Activated naive CD4-positive, alpha-beta T cell treated with anti-CD3 and anti-CD28 coated beads, Interleukin-2, amount 10 ng/mL, durations not matched to agents 7 days and 5 days (primary cell): ENCODE measurements around the gene ELMOD1.

Experiments
- CTCF ChIA-PET: fragments of 350-600 bp; sonication (Branson Sonifier 250); formaldehyde crosslinking; loops from one replicate; lab custom pipeline; 2021; ENCODE audit warnings: antibody characterized with exemption; lab: Charles Lee
- DNase-seq: peaks from one replicate; pipeline ENCODE4 v3.0.0-alpha.2; 2020
- H3K27ac Mint-ChIP-seq: one replicate; pipeline ENCODE4 v1.8.0; 2021; ENCODE audit warnings: mild to moderate bottlenecking, moderate library complexity, mixed read lengths
- H3K27me3 Mint-ChIP-seq: one replicate; pipeline ENCODE4 v1.8.0; 2021; ENCODE audit warnings: mild to moderate bottlenecking, mixed read lengths
- H3K36me3 Mint-ChIP-seq: one replicate; pipeline ENCODE4 v1.8.0; 2021; ENCODE audit warnings: mixed read lengths
- H3K4me1 Mint-ChIP-seq: one replicate; pipeline ENCODE4 v1.8.0; 2021; ENCODE audit warnings: mixed read lengths
- H3K4me3 Mint-ChIP-seq: one replicate; pipeline ENCODE4 v1.8.0; 2021; ENCODE audit warnings: mild to moderate bottlenecking, moderate library complexity, mixed read lengths
- H3K9me3 Mint-ChIP-seq: one replicate; pipeline ENCODE4 v1.8.0; 2021; ENCODE audit warnings: mixed read lengths

ELMOD1 gene

DNA sequence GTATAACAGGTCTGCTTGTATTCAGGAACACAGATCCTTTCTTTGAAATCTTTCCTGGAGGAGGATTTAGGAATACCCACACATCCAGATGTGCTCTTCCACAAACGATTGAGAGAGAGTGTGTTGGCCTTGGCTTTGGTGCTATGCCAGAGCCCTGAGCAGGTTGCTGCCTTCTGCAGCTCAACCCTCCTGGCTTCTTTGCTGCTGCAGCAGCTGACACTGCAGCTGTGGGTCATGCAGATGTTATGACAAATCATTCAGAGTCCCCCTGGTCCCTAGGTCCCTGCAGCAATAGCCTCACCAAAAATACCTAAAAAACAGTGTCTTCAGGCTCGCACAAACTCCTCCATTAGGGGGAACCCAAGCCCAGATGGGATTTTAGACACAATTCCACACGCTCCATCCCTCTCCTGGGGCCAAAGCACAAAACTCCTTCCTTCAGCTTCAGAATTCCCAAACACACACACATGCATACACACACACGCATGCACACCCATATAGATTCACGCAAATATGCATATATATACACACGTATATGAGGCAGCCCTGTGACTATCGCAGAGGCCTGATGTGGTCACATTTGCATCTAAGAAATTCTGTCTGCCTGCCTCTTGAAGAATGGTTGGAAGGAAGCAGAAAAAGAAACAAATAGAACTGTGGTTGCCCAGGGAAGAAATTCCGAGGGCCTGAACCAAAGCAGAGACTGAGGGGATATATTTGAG lies 85.5 kb downstream of the ELMOD1 start:
- no peak overlapping the region for H3K27ac Mint-ChIP-seq
- DNase-seq, result no peak
- no peaks in the 10 kb centered on the region for H3K9me3 Mint-ChIP-seq
- CTCF ChIA-PET, result interaction anchor here (0.6 to 1.8 kb wide), 3 partner anchors 9 to 380 kb away, joined by 3 to 5 read pairs (median 3); no protein-coding TSS in a partner anchor
- H3K27me3 Mint-ChIP-seq, result peaks cover 4% of the 10 kb centered on the region
- no peaks in the 10 kb centered on the region for H3K4me1 Mint-ChIP-seq
- H3K36me3 Mint-ChIP-seq, result no peaks in the 10 kb centered on the region
- H3K4me3 Mint-ChIP-seq, result no peak overlapping the region

DNA sequence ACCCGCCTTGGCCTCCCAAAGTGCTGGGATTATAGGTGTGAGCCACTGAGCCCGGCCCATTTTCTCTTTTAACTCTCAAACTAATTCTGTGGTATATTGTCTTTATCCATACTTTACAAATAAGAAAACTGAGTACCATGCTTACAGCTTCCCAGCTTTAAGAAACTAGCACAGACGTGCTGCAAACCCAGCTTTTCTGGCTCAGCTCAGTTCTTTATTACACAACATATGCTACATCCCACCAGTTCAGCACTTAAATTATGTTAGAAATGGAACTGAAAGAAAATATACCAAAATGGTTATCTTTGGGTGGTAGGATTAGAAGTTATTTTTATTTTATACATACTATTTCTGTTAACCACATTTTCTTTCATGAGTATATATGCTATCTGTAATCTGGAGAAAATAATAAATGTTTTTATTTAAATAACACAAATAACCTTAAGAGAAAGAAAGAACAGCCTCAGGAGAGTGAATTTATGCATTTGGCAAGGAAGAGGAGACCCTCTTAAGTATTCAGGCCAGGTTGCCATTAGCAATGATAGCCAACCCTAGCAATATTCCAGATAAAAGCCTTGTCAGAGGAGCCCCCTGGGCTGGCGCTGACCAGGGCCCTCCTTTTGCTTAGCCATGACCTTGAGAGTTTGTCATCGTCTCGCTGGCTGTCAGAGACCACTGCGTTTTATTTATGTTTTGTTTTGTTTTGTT lies 87.1 kb downstream of the ELMOD1 start:
- Mint-ChIP-seq H3K27me3 (no peaks in the 10 kb centered on the region), H3K4me1 (no peaks in the 10 kb centered on the region), H3K27ac (no peak overlapping the region)

DNA sequence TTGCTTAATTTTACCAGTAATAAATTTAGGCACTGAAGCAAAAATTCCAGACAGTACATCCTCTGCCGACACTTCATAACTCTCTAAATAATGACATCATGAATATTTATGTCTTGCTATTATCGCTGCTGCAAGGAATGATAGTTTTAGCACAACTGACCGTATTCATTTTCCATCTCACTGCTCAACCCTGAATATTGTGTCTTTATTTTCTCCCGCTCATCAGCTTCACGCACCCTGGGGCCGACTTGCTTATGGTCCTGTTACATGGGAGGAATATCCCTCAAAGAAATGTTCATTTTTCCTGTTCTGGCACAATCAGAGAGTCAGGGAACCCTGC lies 87.7 kb downstream of the ELMOD1 start:
- Mint-ChIP-seq H3K4me1 (no peaks in the 10 kb centered on the region), H3K27ac (no peak overlapping the region), H3K36me3 (no peaks in the 10 kb centered on the region), H3K9me3 (no peaks in the 10 kb centered on the region), H3K27me3 (no peaks in the 10 kb centered on the region), H3K4me3 (no peak overlapping the region)
- no peak for DNase-seq
- CTCF ChIA-PET, result interaction anchor here (0.6 kb wide), 1 partner anchor 434 kb away, joined by 4 read pairs; no protein-coding TSS in a partner anchor

More for the DNA sequence above, 87.1 kb downstream of the ELMOD1 start:
- Mint-ChIP-seq H3K4me3 (no peak overlapping the region), H3K9me3 (no peaks in the 10 kb centered on the region), H3K36me3 (no peaks in the 10 kb centered on the region)
- no peak for DNase-seq
- CTCF ChIA-PET, result interaction anchor here (0.6 kb wide), 1 partner anchor 435 kb away, joined by 4 read pairs; no protein-coding TSS in a partner anchor

DNA sequence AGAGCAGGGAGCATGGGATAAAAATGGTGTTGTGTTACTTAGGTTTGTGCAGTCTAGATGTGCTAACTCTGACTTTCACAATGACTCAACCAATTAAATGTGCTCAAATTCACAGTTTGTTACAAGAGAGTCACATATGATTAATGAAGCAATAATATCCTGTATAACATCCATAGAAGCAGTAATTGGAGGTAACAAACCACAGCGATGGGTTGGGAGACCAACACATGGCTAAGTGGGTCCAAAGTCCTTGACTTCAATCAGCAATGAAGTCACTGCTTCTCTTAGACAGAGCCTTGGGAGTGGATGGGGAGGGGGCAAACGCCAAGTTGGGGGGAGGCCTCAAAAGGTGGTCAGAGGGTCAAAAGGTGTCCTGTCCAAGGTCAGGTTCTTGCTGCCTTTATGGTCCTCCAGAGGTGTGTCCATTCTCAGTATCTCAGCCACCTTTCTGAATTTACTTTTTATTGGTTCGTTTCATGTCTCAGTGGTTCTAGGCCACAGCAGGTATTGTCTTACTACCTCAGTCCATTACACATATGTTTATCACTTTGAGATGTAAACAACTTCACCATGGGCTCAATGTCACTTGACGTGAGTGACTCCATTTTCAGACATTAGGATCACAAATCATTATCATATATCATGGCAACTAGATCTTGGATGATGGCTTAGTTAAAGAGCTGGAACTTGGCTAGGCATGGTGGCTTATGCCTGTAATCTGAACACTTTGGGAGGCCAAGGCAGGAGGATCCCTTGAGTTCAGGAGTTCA lies 88.5 kb downstream of the ELMOD1 start:
- CTCF ChIA-PET, result interaction anchor here (0.6 kb wide), 2 partner anchors 13 to 472 kb away, joined by 3 to 4 read pairs; no protein-coding TSS in a partner anchor
- no peak overlapping the region for H3K4me3 Mint-ChIP-seq
- no peak overlapping the region for H3K27ac Mint-ChIP-seq
- no peaks in the 10 kb centered on the region for H3K27me3 Mint-ChIP-seq
- H3K36me3 Mint-ChIP-seq, result no peaks in the 10 kb centered on the region
- no peaks in the 10 kb centered on the region for H3K4me1 Mint-ChIP-seq
- DNase-seq, result no peak
- no peaks in the 10 kb centered on the region for H3K9me3 Mint-ChIP-seq

DNA sequence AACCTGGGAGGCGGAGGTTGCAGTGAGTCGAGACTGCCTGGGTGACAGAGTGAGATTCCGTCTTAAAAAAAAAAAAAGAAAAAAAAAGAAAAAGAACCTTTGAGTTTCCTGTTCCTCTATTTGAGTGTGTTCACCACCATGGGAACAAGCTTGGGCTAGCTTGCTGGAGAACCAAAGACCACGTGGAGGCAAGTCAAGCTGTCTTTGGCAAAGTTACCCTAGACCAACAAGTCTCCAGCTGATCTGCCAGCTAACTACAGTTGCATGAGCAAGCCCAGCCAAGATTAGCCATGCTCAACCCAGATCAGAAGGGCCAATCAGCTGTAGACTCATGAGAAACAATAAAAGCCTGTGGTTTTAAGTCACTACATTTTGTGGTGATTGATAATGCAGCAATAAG lies 91.2 kb downstream of the ELMOD1 start:
- CTCF ChIA-PET, result interaction anchor here (0.9 to 1.1 kb wide), 2 partner anchors 18 to 105 kb away, joined by 3 to 4 read pairs; no protein-coding TSS in a partner anchor
- H3K27ac Mint-ChIP-seq, result no peak overlapping the region
- no peaks in the 10 kb centered on the region for H3K9me3 Mint-ChIP-seq
- H3K4me3 Mint-ChIP-seq, result no peak overlapping the region
- H3K27me3 Mint-ChIP-seq, result no peaks in the 10 kb centered on the region
- H3K4me1 Mint-ChIP-seq, result no peaks in the 10 kb centered on the region
- no peak for DNase-seq
- H3K36me3 Mint-ChIP-seq, result no peaks in the 10 kb centered on the region

DNA sequence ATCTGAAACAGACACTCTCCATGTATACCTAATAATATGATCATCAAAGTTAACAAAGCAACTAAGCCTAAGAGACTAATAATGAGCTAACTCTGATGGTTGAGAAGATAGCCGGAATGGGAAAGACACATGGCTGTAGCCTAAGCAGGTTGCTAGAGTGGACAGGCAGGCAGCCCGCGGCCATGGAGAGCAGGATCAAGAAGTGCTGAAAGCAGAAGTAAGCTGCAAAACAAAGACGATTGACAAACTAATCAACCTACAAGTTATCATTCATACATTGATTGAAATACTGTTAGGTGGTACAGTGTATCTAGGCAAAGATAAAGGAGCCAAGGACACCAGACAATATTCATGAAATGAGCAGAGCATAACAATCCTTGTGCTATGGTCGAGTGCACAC lies 91.6 kb downstream of the ELMOD1 start:
- Mint-ChIP-seq H3K36me3 (no peaks in the 10 kb centered on the region), H3K9me3 (no peaks in the 10 kb centered on the region), H3K27me3 (no peaks in the 10 kb centered on the region), H3K27ac (no peak overlapping the region), H3K4me1 (no peaks in the 10 kb centered on the region), H3K4me3 (no peak overlapping the region)
- CTCF ChIA-PET, result interaction anchor here (0.9 to 1.1 kb wide), 2 partner anchors 17 to 106 kb away, joined by 3 to 4 read pairs; no protein-coding TSS in a partner anchor
- DNase-seq, result no peak

DNA sequence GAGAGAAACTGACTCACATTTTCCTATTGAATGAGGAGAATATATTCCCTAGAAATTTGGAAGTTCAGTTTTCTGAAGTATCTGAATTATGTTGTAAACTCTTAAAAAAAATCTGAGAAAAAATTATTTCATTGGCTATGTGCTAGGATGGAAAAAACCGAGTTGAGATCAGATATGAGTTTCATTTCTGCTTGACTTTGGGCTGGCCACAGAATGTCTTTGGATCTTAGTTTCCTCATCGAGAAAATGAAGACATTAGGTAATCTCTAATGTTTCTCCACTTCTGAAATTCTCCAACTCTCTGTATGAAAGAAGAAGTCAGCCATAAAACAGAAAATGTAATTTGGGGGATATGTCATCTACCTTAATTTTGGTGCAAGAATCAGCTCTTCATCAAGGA lies 92.1 kb downstream of the ELMOD1 start:
- Mint-ChIP-seq H3K36me3 (no peaks in the 10 kb centered on the region), H3K9me3 (no peaks in the 10 kb centered on the region), H3K4me3 (no peak overlapping the region), H3K27ac (no peak overlapping the region), H3K4me1 (no peaks in the 10 kb centered on the region), H3K27me3 (no peaks in the 10 kb centered on the region)
- CTCF ChIA-PET, result interaction anchor here (0.7 to 1.1 kb wide), 3 partner anchors 97 to 218 kb away, joined by 3 to 4 read pairs (median 4); no protein-coding TSS in a partner anchor
- no peak for DNase-seq

DNA sequence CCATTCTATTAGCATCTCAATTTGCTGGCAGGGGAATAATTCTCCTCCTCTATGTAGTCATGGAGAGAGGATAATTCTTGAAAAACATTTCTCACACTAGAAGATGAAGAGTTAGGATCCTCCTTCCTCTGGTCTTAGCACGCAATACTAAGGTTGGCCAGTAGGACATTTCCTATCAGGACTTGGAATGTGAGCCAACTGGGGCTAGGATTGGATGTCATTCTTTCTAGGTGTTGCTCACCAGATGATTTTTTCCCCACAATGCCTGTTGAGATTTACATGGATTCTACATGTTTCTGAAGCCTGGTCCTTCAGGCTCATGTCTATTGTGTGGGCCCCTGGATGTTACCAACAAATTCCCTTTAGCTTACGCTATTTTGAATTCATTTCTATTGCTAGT lies 92.9 kb downstream of the ELMOD1 start:
- Mint-ChIP-seq H3K4me1 (no peaks in the 10 kb centered on the region), H3K4me3 (no peak overlapping the region), H3K27me3 (no peaks in the 10 kb centered on the region), H3K9me3 (no peaks in the 10 kb centered on the region), H3K27ac (no peak overlapping the region), H3K36me3 (no peaks in the 10 kb centered on the region)
- CTCF ChIA-PET, result interaction anchor here (0.7 to 0.8 kb wide), 2 partner anchors 13 to 98 kb away, joined by 3 read pairs; no protein-coding TSS in a partner anchor
- DNase-seq, result no peak

DNA sequence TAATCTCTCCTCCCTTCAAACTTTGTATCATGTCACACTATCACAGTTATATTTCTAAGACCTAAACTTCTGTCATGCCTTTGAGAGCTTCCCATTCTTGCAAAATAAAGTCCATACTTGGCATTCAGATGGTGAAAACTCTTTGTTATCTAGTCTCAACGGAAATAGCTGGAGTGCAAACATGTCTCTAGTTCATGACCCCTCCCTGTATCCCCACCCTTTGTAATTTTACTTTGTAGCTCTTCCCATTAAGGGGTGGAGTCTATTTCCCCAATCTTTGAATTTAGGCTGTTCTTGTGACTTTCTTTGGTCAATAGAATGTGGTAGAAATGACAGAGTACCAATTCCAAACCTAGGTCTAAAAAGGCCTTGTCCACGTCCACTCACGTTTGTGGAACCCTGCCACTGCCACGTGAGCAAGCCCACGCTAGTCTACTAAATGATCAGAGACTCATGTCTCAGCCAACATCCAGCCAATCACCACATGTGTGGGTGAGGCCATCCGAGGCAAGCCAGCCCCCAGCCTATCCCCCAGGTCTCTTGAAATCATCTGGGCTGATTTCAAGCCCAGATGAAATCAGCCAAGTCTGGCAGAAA lies 97.5 kb downstream of the ELMOD1 start:
- Mint-ChIP-seq H3K9me3 (no peaks in the 10 kb centered on the region), H3K4me1 (no peaks in the 10 kb centered on the region), H3K4me3 (no peak overlapping the region), H3K36me3 (no peaks in the 10 kb centered on the region), H3K27me3 (peaks cover 6% of the 10 kb centered on the region), H3K27ac (no peak overlapping the region)
- CTCF ChIA-PET, result interaction anchor here (1.0 to 5.7 kb wide), 18 partner anchors 8 to 1603 kb away, joined by 3 to 55 read pairs (median 6); no protein-coding TSS in a partner anchor
- DNase-seq, result no peak

DNA sequence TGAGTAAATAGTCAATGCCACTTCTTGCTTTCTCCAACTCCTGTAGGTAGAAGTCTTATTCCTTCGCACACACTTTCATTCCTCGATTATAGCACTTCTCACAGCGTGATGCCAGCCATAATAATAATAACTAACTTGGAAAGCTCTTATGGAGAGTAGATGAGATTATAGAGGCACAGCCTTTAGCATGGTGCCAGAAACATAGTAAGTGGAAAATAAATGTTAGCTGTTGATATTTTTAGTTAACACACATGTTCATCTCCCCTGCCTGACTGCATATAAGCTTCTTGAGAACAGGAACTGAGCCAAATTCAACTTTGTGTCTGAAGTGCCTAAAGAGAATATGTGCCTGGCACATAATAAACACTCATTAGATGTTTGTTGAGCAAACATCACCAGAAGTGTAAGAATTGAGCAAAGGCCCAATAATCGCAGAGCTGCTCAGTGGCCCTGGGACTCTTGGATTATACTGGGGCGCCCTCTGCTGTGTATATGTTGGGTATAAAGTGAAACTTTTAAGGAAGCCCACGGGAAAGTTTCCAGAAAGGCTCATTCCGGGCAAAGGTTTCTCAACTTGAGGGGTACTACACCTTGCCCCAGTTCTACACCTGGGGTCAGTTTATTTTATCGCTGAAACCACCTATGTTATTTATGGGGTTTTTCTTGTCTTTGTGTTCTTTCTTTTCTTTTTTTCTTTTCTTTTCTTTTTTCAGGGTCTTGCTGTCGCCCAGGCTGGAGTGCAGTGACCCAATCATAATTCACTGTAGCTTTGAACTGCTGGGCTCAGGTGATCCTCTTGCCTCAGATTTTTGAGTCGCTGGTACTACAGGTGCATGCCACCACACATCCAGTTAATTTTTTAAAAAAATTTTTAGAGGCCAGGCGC lies 98.6 kb downstream of the ELMOD1 start:
- peak; percentile 72 for DNase-seq
- Mint-ChIP-seq H3K36me3 (no peaks in the 10 kb centered on the region), H3K4me1 (no peaks in the 10 kb centered on the region), H3K4me3 (no peak overlapping the region), H3K27ac (no peak overlapping the region), H3K9me3 (no peaks in the 10 kb centered on the region), H3K27me3 (peaks cover 6% of the 10 kb centered on the region)
- CTCF ChIA-PET, result interaction anchor here (0.8 to 5.7 kb wide), 25 partner anchors 9 to 1604 kb away, joined by 3 to 55 read pairs (median 5); partner anchors contain the start of gene ALKBH8

DNA sequence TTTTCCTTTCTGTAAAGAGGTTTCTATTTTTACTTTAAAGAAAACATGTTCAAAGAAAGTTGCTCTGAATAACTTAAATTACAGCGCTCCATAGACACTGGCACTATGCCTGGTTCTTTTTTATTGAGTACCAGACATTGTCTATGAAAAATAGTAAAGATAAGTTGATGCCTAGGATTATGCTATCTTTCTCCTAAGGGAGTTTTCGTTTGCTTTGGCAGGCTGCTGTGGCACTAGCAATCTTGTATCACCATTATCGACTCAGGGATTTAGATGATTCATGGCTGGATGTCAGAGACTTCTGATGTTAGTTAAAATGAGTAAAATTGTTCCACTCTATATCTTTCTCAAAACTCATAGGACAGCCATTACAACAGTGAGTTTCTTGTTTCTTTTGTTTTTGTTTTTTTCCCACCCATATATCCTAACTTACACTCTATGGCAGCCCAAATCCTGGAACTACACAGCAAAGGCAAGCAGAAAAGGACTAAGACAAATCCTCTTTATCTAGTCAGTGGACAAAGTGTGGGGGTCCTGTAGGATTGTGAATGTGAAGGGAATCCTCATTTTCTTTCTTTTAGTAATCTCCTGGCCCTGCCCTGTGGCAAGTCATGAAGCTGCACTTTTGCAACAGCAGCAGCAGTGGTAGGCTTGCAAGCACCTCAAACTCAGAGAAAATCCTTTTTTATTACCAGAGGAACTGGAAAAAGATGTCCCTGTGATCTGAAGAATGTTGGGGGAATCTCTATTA lies 100.2 kb downstream of the ELMOD1 start:
- H3K9me3 Mint-ChIP-seq, result no peaks in the 10 kb centered on the region
- H3K4me3 Mint-ChIP-seq, result no peak overlapping the region
- no peaks in the 10 kb centered on the region for H3K4me1 Mint-ChIP-seq
- H3K27ac Mint-ChIP-seq, result no peak overlapping the region
- peaks cover 6% of the 10 kb centered on the region for H3K27me3 Mint-ChIP-seq
- DNase-seq, result no peak
- CTCF ChIA-PET, result interaction anchor here (3.8 to 5.7 kb wide), 2 partner anchors 128 to 141 kb away, joined by 51 to 55 read pairs; no protein-coding TSS in a partner anchor
- H3K36me3 Mint-ChIP-seq, result no peaks in the 10 kb centered on the region

DNA sequence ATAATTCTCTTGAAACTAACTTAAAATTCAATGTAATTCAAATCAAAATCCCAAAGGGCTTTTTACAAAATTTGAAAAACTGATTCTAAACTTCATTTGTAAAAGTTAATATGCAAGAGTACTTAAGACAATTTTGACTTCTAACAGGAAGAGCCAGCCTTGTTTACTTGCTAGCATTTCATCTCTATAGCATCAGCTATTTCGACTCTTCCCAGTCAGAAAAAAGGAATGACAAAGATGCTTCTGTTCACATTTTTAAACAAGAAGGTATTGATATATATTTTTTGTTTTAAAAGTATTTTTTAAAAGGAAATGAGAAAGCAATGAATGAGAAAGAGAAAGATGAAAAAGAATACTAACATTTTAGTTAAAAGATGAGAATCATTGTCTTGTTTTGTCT lies 104.5 kb downstream of the ELMOD1 start:
- Mint-ChIP-seq H3K36me3 (no peaks in the 10 kb centered on the region), H3K9me3 (no peaks in the 10 kb centered on the region), H3K4me1 (no peaks in the 10 kb centered on the region), H3K27me3 (peaks cover 6% of the 10 kb centered on the region), H3K27ac (no peak overlapping the region), H3K4me3 (no peak overlapping the region)
- CTCF ChIA-PET, result no interaction called here
- DNase-seq, result no peak
